ENCODE results near the gene MACROD2. TPM values are rescaled to one million over a fixed set of nuclear protein-coding genes. Genes with fewer than 3 reads are reported as not detected.

MACROD2 gene
- total RNA-seq, 1 donor from 2014 or later: 2.4 TPM

DNA sequence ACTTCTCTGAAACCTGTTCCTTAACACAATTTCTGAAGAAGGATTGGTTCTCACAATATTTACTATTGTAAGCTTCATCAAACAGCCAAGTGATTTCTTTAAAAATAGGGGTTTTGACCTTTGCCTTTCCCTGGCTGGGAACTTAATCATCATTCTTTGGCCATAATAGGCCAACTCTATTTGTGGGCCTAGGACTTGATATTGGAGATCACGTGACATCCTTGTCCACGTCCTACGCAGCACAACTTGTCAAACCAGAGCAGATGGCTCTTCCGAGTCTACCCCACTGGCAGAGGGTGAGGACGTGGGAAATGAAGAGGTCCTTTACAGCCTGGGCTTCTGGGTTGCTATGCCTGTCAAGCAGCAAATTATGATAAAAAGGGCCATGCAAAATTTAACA is 1547.3 kb downstream of the MACROD2 start:
- Histone ChIP-seq H3K9me3 (ENCODE audit: insufficient read depth, low read depth, low read length) (no peaks in the 10 kb centered on the region), H3K79me2 (ENCODE audit: insufficient read depth, low read length) (no peaks in the 10 kb centered on the region), H4K20me1 (ENCODE audit: insufficient read depth, low read length) (no peaks in the 10 kb centered on the region), H2AFZ (ENCODE audit: low read depth, low read length) (no peak overlapping the region), H3K4me1 (ENCODE audit: insufficient read depth, low read length) (no peaks in the 10 kb centered on the region), H3K36me3 (ENCODE audit: insufficient read depth, low read length) (no peaks in the 10 kb centered on the region), H3K27me3 (ENCODE audit: insufficient read depth, low read length) (no peaks in the 10 kb centered on the region), H3K9ac (ENCODE audit: low read length) (no peak overlapping the region), H3K4me3 (ENCODE audit: insufficient read depth, low read depth, low read length) (no peak overlapping the region), H3K27ac (ENCODE audit: low read depth, low read length) (no peak overlapping the region), H3K4me2 (ENCODE audit: low read length) (no peak overlapping the region)
- Mint-ChIP-seq H3K27me3 (ENCODE audit: low read depth, unreplicated experiment) (no peaks in the 10 kb centered on the region), H3K4me3 (ENCODE audit: unreplicated experiment) (no peak overlapping the region), H3K9me3 (ENCODE audit: unreplicated experiment) (peaks cover 2% of the 10 kb centered on the region), H3K27ac (ENCODE audit: unreplicated experiment) (no peak overlapping the region), H3K4me1 (ENCODE audit: low read depth, unreplicated experiment) (no peaks in the 10 kb centered on the region), H3K36me3 (ENCODE audit: low read depth, unreplicated experiment) (no peaks in the 10 kb centered on the region)
- no peak for DNase-seq (ENCODE audit: low read depth)
- FAIRE-seq: no peak
- TF ChIP-seq EZH2 (IDR thresholded peaks at IDR 0.05; ENCODE audit: insufficient read depth, low read length) (no peak), CTCF (IDR thresholded peaks at IDR 0.05; ENCODE audit: insufficient read depth, low read depth, low read length) (no peak)

DNA sequence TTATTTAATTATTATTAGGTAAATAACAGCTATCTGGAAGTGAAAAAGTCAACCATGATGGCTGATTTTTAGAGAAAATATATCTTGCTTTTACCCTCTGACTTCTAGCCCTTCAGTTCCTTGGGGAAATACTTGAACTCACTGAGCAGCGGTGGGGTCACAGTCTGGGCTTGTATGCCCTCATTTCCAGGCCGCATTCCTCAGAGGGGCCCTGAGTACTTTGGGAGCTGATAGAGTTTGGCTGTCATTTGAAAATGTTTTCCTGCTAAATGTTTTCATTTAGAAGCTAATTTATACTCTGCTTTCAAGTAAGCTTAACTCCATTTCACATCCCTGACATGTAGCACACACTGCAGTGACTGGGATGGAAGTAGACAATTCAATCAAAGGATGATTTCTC is 1549.4 kb downstream of the MACROD2 start:
- H3K79me2 ChIP-seq (ENCODE audit: insufficient read depth, low read length): no peaks in the 10 kb centered on the region
- H3K9me3 ChIP-seq (ENCODE audit: insufficient read depth, low read depth, low read length): no peaks in the 10 kb centered on the region
- H3K27ac ChIP-seq (ENCODE audit: low read depth, low read length): no peak overlapping the region
- no peaks in the 10 kb centered on the region for H3K36me3 ChIP-seq (ENCODE audit: insufficient read depth, low read length)
- H3K27me3 Mint-ChIP-seq (ENCODE audit: low read depth, unreplicated experiment): no peaks in the 10 kb centered on the region
- H3K4me2 ChIP-seq (ENCODE audit: low read length): no peak overlapping the region
- no peak overlapping the region for H2AFZ ChIP-seq (ENCODE audit: low read depth, low read length)
- no peaks in the 10 kb centered on the region for H3K36me3 Mint-ChIP-seq (ENCODE audit: low read depth, unreplicated experiment)
- H3K27me3 ChIP-seq (ENCODE audit: insufficient read depth, low read length): no peaks in the 10 kb centered on the region
- DNase-seq (ENCODE audit: low read depth) (no peak), FAIRE-seq (no peak)
- no peaks in the 10 kb centered on the region for H3K4me1 ChIP-seq (ENCODE audit: insufficient read depth, low read length)
- no peaks in the 10 kb centered on the region for H3K4me1 Mint-ChIP-seq (ENCODE audit: low read depth, unreplicated experiment)
- H3K4me3 Mint-ChIP-seq (ENCODE audit: unreplicated experiment): no peak overlapping the region
- no peak overlapping the region for H3K9ac ChIP-seq (ENCODE audit: low read length)
- peaks cover 2% of the 10 kb centered on the region for H3K9me3 Mint-ChIP-seq (ENCODE audit: unreplicated experiment)
- no peaks in the 10 kb centered on the region for H4K20me1 ChIP-seq (ENCODE audit: insufficient read depth, low read length)
- TF ChIP-seq CTCF (IDR thresholded peaks at IDR 0.05; ENCODE audit: insufficient read depth, low read depth, low read length) (no peak), EZH2 (IDR thresholded peaks at IDR 0.05; ENCODE audit: insufficient read depth, low read length) (no peak)
- no peak overlapping the region for H3K4me3 ChIP-seq (ENCODE audit: insufficient read depth, low read depth, low read length)
- H3K27ac Mint-ChIP-seq (ENCODE audit: unreplicated experiment): no peak overlapping the region

DNA sequence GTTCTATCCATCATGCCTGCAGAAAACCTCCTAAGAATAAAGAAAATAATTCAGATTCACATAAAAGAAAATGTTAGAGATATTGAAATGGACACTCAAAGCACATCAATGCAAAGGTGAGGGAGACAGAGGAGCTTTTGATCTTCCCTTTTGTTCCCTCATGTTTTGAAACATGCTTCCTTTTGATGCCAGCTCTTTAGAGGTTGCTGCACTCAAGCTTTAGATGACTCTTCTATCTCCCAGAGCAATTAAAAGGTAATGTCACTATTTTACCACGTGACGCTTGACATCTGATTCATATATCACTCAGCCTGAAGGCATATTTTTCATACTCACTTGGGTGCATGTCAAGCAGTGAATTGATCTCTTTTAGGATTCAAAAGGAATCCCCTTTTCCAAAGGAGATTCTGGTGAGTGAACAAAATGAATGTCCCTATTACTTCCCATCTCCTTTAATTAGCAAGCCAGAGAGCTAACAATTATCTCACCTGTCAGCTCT is 1551.3 kb downstream of the MACROD2 start:
- no peak overlapping the region for H2AFZ ChIP-seq (ENCODE audit: low read depth, low read length)
- no peaks in the 10 kb centered on the region for H3K36me3 ChIP-seq (ENCODE audit: insufficient read depth, low read length)
- no peaks in the 10 kb centered on the region for H3K36me3 Mint-ChIP-seq (ENCODE audit: low read depth, unreplicated experiment)
- TF ChIP-seq CTCF (IDR thresholded peaks at IDR 0.05; ENCODE audit: insufficient read depth, low read depth, low read length) (no peak), EZH2 (IDR thresholded peaks at IDR 0.05; ENCODE audit: insufficient read depth, low read length) (no peak)
- H4K20me1 ChIP-seq (ENCODE audit: insufficient read depth, low read length): no peaks in the 10 kb centered on the region
- no peak overlapping the region for H3K9ac ChIP-seq (ENCODE audit: low read length)
- no peaks in the 10 kb centered on the region for H3K9me3 ChIP-seq (ENCODE audit: insufficient read depth, low read depth, low read length)
- no peak overlapping the region for H3K4me3 Mint-ChIP-seq (ENCODE audit: unreplicated experiment)
- H3K27me3 ChIP-seq (ENCODE audit: insufficient read depth, low read length): no peaks in the 10 kb centered on the region
- no peaks in the 10 kb centered on the region for H3K27me3 Mint-ChIP-seq (ENCODE audit: low read depth, unreplicated experiment)
- no peaks in the 10 kb centered on the region for H3K9me3 Mint-ChIP-seq (ENCODE audit: unreplicated experiment)
- no peaks in the 10 kb centered on the region for H3K4me1 Mint-ChIP-seq (ENCODE audit: low read depth, unreplicated experiment)
- H3K4me3 ChIP-seq (ENCODE audit: insufficient read depth, low read depth, low read length): no peak overlapping the region
- H3K4me2 ChIP-seq (ENCODE audit: low read length): no peak overlapping the region
- no peak overlapping the region for H3K27ac Mint-ChIP-seq (ENCODE audit: unreplicated experiment)
- no peak overlapping the region for H3K27ac ChIP-seq (ENCODE audit: low read depth, low read length)
- H3K79me2 ChIP-seq (ENCODE audit: insufficient read depth, low read length): no peaks in the 10 kb centered on the region
- FAIRE-seq: no peak
- DNase-seq (ENCODE audit: low read depth): no peak
- H3K4me1 ChIP-seq (ENCODE audit: insufficient read depth, low read length): no peaks in the 10 kb centered on the region
